Liver (tissue), 9 donors: ENCODE measurements around the gene SEZ6L2. TPM values are rescaled to one million over a fixed set of nuclear protein-coding genes. Genes with fewer than 3 reads are reported as not detected.

Source experiments
- DNase-seq: peaks from one replicate; pipeline ENCODE4 v3.0.0-alpha.2; 2017; ENCODE audit warnings: low spot score
- H3K27ac ChIP-seq, 2 donors: one replicate each; pipeline ENCODE4 v1.7.0; 2013; ENCODE audit warnings: inconsistent platforms in 2 of 2, low read length in 2 of 2, control low read depth in 1 of 2, low read depth in 1 of 2, mild to moderate bottlenecking in 1 of 2
- H3K27me3 ChIP-seq, 4 donors: one replicate each; pipeline versions ENCODE4 v1.6.1 to v1.7.0; 2013; ENCODE audit warnings: low read length in 3 of 4, inconsistent platforms in 1 of 4, mild to moderate bottlenecking in 1 of 4, moderate library complexity in 1 of 4; ENCODE audit not compliant: control insufficient read depth in 4 of 4, insufficient read depth in 4 of 4
- H3K36me3 ChIP-seq, 4 donors: one replicate each; pipeline versions ENCODE4 v1.6.1 to v1.7.0; 2013; ENCODE audit warnings: low read length in 3 of 4, mild to moderate bottlenecking in 3 of 4, low read depth in 1 of 4, moderate library complexity in 1 of 4; ENCODE audit not compliant: control insufficient read depth in 4 of 4, insufficient read depth in 3 of 4
- H3K4me1 ChIP-seq, 4 donors: one replicate each; pipeline versions ENCODE4 v1.6.1 to v1.7.0; 2013; ENCODE audit warnings: low read length in 3 of 4, mild to moderate bottlenecking in 3 of 4, moderate library complexity in 1 of 4; ENCODE audit not compliant: control insufficient read depth in 4 of 4, insufficient read depth in 4 of 4
- H3K4me3 ChIP-seq, 3 donors: one replicate each; pipeline versions ENCODE4 v1.6.1 to v1.7.0; 2013; ENCODE audit warnings: low read length in 3 of 3, control low read depth in 1 of 3, low read depth in 1 of 3, mild to moderate bottlenecking in 1 of 3
- H3K9ac ChIP-seq, 2 donors: one replicate each; pipeline ENCODE4 v1.7.0; 2013; ENCODE audit warnings: low read length in 2 of 2, mild to moderate bottlenecking in 2 of 2, moderate library complexity in 2 of 2, control low read depth in 1 of 2, low read depth in 1 of 2
- H3K9me3 ChIP-seq, 4 donors: one replicate each; pipeline versions ENCODE4 v1.6.1 to v1.7.0; 2013; ENCODE audit warnings: low read length in 3 of 4; ENCODE audit not compliant: control insufficient read depth in 4 of 4
- EGR1 ChIP-seq, 2 donors: IDR thresholded peaks; 2 replicates each; pipeline ENCODE4 v1.6.1; 2016 to 2018; ENCODE audit warnings: antibody characterized with exemption in 2 of 2, low read depth in 2 of 2
- FOXA1 ChIP-seq: IDR thresholded peaks from 2 replicates; pipeline ENCODE4 v1.6.1; 2016; ENCODE audit warnings: antibody characterized with exemption
- FOXA2 ChIP-seq: IDR thresholded peaks from 2 replicates; pipeline ENCODE4 v1.6.1; 2016; ENCODE audit warnings: antibody characterized with exemption
- GABPA ChIP-seq, 2 donors: IDR thresholded peaks in 1 of 2; conservative IDR thresholded peaks in 1 of 2; 2 replicates each; pipeline ENCODE4 v1.6.1; 2016; ENCODE audit warnings: antibody characterized with exemption in 2 of 2, mild to moderate bottlenecking in 1 of 2, moderate library complexity in 1 of 2
- HNF4A ChIP-seq, 2 donors: conservative IDR thresholded peaks; 2 replicates each; pipeline ENCODE4 v1.6.1; 2016; ENCODE audit warnings: antibody characterized with exemption in 2 of 2, mild to moderate bottlenecking in 2 of 2
- HNF4G ChIP-seq: IDR thresholded peaks from 2 replicates; pipeline ENCODE4 v1.6.1; 2016; ENCODE audit warnings: antibody characterized with exemption
- JUND ChIP-seq, 2 donors: IDR thresholded peaks; 2 replicates each; pipeline ENCODE4 v1.6.1; 2016; ENCODE audit warnings: antibody characterized with exemption in 2 of 2
- NR2F2 ChIP-seq: IDR thresholded peaks from 2 replicates; pipeline ENCODE4 v1.6.1; 2016; ENCODE audit warnings: antibody characterized with exemption
- RAD21 ChIP-seq, 2 donors: IDR thresholded peaks; 2 replicates each; pipeline ENCODE4 v1.6.1; 2016; ENCODE audit warnings: antibody characterized with exemption in 2 of 2, mild to moderate bottlenecking in 2 of 2
- RXRA ChIP-seq, 2 donors: IDR thresholded peaks; 2 replicates each; pipeline ENCODE4 v1.6.1; 2017 to 2018; ENCODE audit warnings: antibody characterized with exemption in 2 of 2, mild to moderate bottlenecking in 1 of 2
- SP1 ChIP-seq: IDR thresholded peaks from 2 replicates; pipeline ENCODE4 v1.6.1; 2018; ENCODE audit warnings: antibody characterized with exemption, mild to moderate bottlenecking
- TAF1 ChIP-seq: conservative IDR thresholded peaks from 2 replicates; pipeline ENCODE4 v1.6.1; 2016; ENCODE audit warnings: antibody characterized with exemption, mild to moderate bottlenecking
- YY1 ChIP-seq: IDR thresholded peaks from 2 replicates; pipeline ENCODE4 v1.6.1; 2016; ENCODE audit warnings: antibody characterized with exemption, mild to moderate bottlenecking
- WGBS: extraction: QIAGEN DNeasy Blood & Tissue Kit; methylation state at CpG from one replicate; pipeline ENCODE4 v1.1.7; 2013; 5-methylcytosine and 5-hydroxymethylcytosine counted together
- polyA plus RNA-seq, 2 donors: library from polyadenylated mRNA; stranded (reverse) in 1 of 2; unstranded in 1 of 2; fragments of 200-250 nt in 1 of 2; fragments of >200 nt in 1 of 2; fragmentation: Nextera tagmentation in 1 of 2; extraction: Ambion mirVana in 1 of 2; gene quantifications; one replicate each; pipeline versions ENCODE4 v1.2.1 to v1.2.3, GENCODE V29; 2013 to 2015
- total RNA-seq, 2 donors: library from RNA; depleted of rRNA; stranded (reverse); fragments of >200 nt; gene quantifications; one replicate each; pipeline ENCODE4 v1.2.3, GENCODE V29; 2014
- TF ChIP-seq, protein P1 (sequence below): IDR thresholded peaks from 2 replicates; pipeline ENCODE4 v1.6.1; 2016; ENCODE audit warnings: antibody characterized with exemption
- TF ChIP-seq, protein P2 (sequence below): IDR thresholded peaks from 2 replicates; pipeline ENCODE4 v1.6.1; 2016; ENCODE audit warnings: antibody characterized with exemption, mild to moderate bottlenecking
- TF ChIP-seq, protein P3 (sequence below): IDR thresholded peaks from 2 replicates; pipeline ENCODE4 v1.6.1; 2016; ENCODE audit warnings: antibody characterized with exemption
- TF ChIP-seq, protein P4 (sequence below): fragments of 150-350 bp; IDR thresholded peaks from 2 replicates; pipeline ENCODE4 v1.5.1; 2017; ENCODE audit warnings: improper control_type of control experiment, low read depth, low read length; ENCODE audit not compliant: missing input control
- TF ChIP-seq, protein P5 (sequence below): IDR thresholded peaks from 2 replicates; pipeline ENCODE4 v1.6.1; 2016; ENCODE audit warnings: antibody characterized with exemption
- donor health status: healthy.
- donor health status: healthy.
- donor health status: healthy.
- donor health status: healthy.
- donor health status: healthy.

The SEZ6L2 gene
- total and polyA plus RNA-seq, 4 donors, result 0.24 to 0.37 (median 0.30) TPM

DNA sequence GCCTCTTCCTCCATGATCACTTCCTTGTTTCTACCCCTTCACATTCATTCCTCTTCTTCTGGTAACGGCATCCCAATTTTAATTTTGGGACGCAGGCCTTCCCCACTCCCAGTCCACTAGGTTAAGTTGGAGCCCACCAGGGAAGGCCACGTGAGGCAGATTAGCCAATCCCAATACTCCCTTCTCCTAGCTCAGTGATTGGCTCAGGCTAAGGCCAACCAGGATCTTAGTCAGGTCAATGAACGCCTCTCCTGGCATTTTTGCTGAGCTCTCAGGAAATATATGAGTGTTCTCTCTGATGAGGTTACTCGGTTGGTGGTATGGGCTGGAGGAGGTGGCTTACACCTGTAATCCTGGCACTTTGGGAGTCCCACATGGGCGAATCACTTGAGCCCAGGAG is 15.4 kb downstream of the SEZ6L2 start:
- H3K9ac ChIP-seq, result no peak overlapping the region
- DNase-seq, result no peak
- no peak overlapping the region for H3K4me3 ChIP-seq
- H3K4me1 ChIP-seq, result no peaks in the 10 kb centered on the region
- H3K9me3 ChIP-seq, result no peaks in the 10 kb centered on the region
- peaks cover 0 to 2% (median 0%) of the 10 kb centered on the region in 4 donors for H3K27me3 ChIP-seq
- WGBS, result 86% methylated on average over 6 of the region's 6 CpGs
- TF ChIP-seq FOXA1 (no peak), HNF4A (conservative IDR thresholded peaks at IDR 0.05) (no peak), GABPA (IDR thresholded peaks at IDR 0.05 in 1 of 2, conservative IDR thresholded peaks at IDR 0.05 in 1 of 2) (no peak), JUND (IDR thresholded peaks at IDR 0.05) (no peak), SP1 (no peak), HNF4G (no peak), RAD21 (IDR thresholded peaks at IDR 0.05) (no peak), NR2F2 (no peak)
- TF ChIP-seq, protein P1, sequence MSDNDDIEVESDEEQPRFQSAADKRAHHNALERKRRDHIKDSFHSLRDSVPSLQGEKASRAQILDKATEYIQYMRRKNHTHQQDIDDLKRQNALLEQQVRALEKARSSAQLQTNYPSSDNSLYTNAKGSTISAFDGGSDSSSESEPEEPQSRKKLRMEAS, result no peak
- TF ChIP-seq, protein P2, sequence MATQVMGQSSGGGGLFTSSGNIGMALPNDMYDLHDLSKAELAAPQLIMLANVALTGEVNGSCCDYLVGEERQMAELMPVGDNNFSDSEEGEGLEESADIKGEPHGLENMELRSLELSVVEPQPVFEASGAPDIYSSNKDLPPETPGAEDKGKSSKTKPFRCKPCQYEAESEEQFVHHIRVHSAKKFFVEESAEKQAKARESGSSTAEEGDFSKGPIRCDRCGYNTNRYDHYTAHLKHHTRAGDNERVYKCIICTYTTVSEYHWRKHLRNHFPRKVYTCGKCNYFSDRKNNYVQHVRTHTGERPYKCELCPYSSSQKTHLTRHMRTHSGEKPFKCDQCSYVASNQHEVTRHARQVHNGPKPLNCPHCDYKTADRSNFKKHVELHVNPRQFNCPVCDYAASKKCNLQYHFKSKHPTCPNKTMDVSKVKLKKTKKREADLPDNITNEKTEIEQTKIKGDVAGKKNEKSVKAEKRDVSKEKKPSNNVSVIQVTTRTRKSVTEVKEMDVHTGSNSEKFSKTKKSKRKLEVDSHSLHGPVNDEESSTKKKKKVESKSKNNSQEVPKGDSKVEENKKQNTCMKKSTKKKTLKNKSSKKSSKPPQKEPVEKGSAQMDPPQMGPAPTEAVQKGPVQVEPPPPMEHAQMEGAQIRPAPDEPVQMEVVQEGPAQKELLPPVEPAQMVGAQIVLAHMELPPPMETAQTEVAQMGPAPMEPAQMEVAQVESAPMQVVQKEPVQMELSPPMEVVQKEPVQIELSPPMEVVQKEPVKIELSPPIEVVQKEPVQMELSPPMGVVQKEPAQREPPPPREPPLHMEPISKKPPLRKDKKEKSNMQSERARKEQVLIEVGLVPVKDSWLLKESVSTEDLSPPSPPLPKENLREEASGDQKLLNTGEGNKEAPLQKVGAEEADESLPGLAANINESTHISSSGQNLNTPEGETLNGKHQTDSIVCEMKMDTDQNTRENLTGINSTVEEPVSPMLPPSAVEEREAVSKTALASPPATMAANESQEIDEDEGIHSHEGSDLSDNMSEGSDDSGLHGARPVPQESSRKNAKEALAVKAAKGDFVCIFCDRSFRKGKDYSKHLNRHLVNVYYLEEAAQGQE, result no peak
- TF ChIP-seq, protein P3, sequence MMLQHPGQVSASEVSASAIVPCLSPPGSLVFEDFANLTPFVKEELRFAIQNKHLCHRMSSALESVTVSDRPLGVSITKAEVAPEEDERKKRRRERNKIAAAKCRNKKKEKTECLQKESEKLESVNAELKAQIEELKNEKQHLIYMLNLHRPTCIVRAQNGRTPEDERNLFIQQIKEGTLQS, result no peak
- no peaks in the 10 kb centered on the region for H3K36me3 ChIP-seq
- H3K27ac ChIP-seq, result no peak overlapping the region

DNA sequence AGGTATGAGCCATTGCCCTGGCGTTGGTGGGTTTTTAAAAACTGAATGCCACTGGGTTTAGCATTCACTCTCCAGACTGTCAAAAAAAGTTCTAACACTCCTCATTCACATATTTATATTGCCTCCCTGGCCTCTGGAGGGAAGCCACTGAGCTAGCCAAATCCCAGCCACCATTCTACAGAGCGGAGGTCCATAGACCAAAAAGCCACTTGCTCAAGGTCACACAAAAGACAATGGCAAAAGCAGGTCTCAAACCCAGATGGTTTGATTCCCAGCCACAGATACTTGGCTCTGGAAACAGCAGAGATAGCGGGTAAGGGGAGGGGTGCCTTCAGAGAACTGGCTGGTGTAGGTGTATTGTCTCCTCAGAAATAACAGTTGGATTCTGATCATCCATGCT is 18.3 kb downstream of the SEZ6L2 start:
- H3K9me3 ChIP-seq, result no peaks in the 10 kb centered on the region
- H3K36me3 ChIP-seq, result no peaks in the 10 kb centered on the region
- no peak overlapping the region for H3K4me3 ChIP-seq
- H3K9ac ChIP-seq, result no peak overlapping the region
- H3K27me3 ChIP-seq, result peaks cover 0 to 2% (median under 1%) of the 10 kb centered on the region in 4 donors
- 94% methylated on average over 3 of the region's 3 CpGs for WGBS
- no peak overlapping the region for H3K27ac ChIP-seq
- H3K4me1 ChIP-seq, result no peaks in the 10 kb centered on the region
- TF ChIP-seq, protein P4, sequence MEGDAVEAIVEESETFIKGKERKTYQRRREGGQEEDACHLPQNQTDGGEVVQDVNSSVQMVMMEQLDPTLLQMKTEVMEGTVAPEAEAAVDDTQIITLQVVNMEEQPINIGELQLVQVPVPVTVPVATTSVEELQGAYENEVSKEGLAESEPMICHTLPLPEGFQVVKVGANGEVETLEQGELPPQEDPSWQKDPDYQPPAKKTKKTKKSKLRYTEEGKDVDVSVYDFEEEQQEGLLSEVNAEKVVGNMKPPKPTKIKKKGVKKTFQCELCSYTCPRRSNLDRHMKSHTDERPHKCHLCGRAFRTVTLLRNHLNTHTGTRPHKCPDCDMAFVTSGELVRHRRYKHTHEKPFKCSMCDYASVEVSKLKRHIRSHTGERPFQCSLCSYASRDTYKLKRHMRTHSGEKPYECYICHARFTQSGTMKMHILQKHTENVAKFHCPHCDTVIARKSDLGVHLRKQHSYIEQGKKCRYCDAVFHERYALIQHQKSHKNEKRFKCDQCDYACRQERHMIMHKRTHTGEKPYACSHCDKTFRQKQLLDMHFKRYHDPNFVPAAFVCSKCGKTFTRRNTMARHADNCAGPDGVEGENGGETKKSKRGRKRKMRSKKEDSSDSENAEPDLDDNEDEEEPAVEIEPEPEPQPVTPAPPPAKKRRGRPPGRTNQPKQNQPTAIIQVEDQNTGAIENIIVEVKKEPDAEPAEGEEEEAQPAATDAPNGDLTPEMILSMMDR, result no peak
- TF ChIP-seq FOXA2 (no peak), RAD21 (IDR thresholded peaks at IDR 0.05) (no peak), EGR1 (IDR thresholded peaks at IDR 0.05; ENCODE audit: low read depth in 2 of 2) (no peak), TAF1 (no peak), GABPA (IDR thresholded peaks at IDR 0.05 in 1 of 2, conservative IDR thresholded peaks at IDR 0.05 in 1 of 2) (no peak), JUND (IDR thresholded peaks at IDR 0.05) (no peak), SP1 (no peak), HNF4G (no peak), YY1 (no peak), FOXA1 (no peak), NR2F2 (no peak), RXRA (IDR thresholded peaks at IDR 0.05) (no peak), HNF4A (conservative IDR thresholded peaks at IDR 0.05) (no peak)
- TF ChIP-seq, protein P2, result no peak
- TF ChIP-seq, protein P3, result no peak
- TF ChIP-seq, protein P5, sequence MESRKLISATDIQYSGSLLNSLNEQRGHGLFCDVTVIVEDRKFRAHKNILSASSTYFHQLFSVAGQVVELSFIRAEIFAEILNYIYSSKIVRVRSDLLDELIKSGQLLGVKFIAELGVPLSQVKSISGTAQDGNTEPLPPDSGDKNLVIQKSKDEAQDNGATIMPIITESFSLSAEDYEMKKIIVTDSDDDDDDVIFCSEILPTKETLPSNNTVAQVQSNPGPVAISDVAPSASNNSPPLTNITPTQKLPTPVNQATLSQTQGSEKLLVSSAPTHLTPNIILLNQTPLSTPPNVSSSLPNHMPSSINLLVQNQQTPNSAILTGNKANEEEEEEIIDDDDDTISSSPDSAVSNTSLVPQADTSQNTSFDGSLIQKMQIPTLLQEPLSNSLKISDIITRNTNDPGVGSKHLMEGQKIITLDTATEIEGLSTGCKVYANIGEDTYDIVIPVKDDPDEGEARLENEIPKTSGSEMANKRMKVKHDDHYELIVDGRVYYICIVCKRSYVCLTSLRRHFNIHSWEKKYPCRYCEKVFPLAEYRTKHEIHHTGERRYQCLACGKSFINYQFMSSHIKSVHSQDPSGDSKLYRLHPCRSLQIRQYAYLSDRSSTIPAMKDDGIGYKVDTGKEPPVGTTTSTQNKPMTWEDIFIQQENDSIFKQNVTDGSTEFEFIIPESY, result no peak
- TF ChIP-seq, protein P1, result no peak
- no peak for DNase-seq
